HG02798 (cell line): ENCODE data around the gene PARM1.

Experiments
- ATAC-seq: cut with Tn5 transposase; IDR thresholded peaks from one replicate; pipeline ENCODE4 v1.9.1; 2021; ENCODE audit warnings: mild to moderate bottlenecking; ENCODE audit not compliant: unreplicated experiment, poor library complexity

PARM1 gene, protein sequence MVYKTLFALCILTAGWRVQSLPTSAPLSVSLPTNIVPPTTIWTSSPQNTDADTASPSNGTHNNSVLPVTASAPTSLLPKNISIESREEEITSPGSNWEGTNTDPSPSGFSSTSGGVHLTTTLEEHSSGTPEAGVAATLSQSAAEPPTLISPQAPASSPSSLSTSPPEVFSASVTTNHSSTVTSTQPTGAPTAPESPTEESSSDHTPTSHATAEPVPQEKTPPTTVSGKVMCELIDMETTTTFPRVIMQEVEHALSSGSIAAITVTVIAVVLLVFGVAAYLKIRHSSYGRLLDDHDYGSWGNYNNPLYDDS

GRCh38 chr4:74932832-74933561, at the start of gene PARM1:
PARM1 (plus strand) TSS chr4:74933116; CDS start chr4:74933328, 212 bp downstream.
- ATAC-seq, result peak; percentile 86

DNA sequence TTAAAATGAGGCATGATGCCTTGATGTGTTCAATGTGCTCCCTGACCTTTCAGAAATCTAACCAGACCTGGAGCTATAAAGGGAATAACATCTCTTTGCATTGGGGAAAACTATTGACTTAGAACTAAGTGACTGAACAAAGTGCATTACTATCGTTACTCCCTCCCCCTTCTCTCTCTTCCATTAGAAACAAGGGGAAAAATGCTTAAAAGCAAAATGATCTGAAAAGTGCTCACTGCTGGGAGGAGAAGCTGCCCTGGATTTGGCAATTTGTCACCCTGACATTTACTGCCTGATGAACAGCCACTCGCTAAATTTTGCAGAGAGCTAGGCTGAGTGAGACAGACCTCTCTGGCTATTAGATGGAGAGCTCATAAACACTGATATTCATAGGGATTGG, 48.6 kb upstream of the PARM1 start:
- no peak for ATAC-seq

DNA sequence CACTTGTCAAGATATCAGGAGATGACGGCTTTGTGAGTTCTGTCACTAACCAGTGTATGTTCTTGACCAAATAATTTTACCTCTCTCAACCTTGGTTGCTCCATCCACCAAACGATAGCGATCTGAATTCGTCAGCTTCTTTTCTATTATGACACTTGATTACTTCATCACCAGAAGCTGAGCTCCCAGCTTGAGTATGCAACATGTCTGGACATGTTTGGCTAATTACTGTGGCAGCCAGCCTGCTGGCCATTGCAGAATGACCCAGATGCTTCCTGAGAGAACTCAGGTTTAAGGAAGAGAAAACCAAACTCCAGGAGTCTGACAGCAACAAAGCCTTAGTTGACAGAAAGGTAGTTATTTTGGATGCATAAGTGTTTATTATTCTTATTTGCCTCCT, 46.4 kb upstream of the PARM1 start:
- no peak for ATAC-seq

- no peak for ATAC-seq
These were observed 42.6 kb upstream of the PARM1 start for GRCh38 chr4:74890341-74890740.

- no peak for ATAC-seq
These were observed 41.9 kb upstream of the PARM1 start for GRCh38 chr4:74891037-74891436.

- no peak for ATAC-seq
These were observed 39.7 kb upstream of the PARM1 start for GRCh38 chr4:74893171-74893570.

- no peak for ATAC-seq
These were observed 36.3 kb upstream of the PARM1 start for GRCh38 chr4:74896595-74896994.

GRCh38 chr4:74897386-74897785, 35.5 kb upstream of the PARM1 start:
- no peak for ATAC-seq

GRCh38 chr4:74900862-74901261, 32.1 kb upstream of the PARM1 start:
- ATAC-seq, result no peak

DNA sequence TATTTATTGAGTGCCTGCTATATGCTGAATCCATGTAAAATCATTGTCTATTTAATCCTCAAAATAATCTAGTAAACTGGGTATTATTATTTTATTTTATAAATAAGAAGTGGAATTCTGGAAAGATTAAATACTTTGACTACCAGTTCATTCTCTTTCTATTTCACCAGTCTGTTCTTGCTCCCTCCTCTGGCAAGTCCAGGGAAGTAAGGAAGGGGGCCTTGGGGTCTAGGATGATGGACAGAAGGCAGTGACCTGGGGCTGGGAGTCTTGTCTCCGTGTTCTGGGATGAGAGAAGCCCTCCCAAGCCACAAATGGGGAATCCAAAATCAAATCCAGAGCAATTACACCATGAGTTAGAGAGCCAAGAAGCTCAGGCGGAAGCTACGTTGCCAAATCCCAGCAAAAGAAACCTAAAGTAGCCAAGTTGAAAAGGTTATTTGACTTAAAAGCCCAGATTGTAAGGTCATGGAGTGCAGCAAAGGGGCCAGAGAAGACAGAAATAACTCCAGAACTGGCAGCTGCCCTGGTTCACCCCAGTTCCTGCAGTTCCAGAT, 28.3 kb upstream of the PARM1 start:
- ATAC-seq, result no peak

DNA sequence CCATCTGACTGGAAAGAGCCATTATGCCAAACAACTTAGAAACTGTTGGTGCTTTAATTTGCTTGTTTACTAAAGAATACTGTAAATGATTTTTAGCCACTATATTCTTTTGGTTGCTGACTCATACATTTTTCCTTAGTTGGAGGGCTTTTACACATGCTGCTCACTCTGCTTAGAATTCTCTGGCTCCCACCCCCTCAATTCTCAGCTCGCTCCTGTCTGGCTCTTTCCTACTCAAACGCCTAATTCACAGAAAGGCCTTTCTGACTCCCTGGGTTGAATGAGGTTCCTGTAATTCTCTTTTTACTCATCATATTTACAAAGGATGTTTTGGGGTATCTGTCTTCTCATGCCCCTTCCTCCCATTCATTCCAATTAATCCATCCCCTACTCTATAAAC, 26.1 kb upstream of the PARM1 start:
- no peak for ATAC-seq

GRCh38 chr4:74919783-74920182, 13.1 kb upstream of the PARM1 start:
- peak; percentile 54 for ATAC-seq

DNA sequence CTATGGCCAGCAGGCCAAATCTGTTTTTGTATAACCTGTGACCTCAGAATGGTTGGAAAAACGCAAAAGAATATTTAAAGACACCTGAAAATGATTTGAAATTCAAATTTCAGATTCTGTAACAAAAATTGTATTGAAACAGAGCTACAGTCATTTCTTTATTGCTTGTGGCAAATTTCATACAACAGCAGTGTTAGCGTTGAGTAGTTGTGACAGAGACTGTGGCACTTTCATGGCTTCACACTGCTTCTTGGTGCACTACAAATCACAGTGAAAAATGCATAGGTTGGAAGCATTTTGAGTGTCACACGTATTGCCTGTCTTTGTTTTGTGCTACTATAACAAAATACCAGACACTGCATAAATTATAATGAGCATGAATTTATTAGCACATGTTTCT, 12.2 kb upstream of the PARM1 start:
- no peak for ATAC-seq

DNA sequence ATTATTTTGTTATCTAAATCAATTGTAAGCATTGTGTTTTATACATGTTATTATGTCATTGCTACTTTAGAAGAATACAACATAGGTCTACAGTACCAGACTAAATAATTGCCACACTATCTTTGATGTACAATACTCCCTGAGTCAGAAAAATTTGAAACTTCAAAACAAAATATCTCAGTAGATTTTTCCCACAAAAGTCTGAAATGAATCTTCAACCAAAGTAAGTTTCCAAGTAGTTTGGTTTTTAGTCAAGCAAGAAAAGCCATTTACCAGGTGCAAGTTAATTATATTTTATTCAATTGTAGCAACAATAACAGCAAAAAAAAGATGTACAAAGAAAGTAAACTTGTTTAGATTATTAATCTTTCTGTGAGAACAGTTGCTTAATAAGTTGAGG, 11.4 kb upstream of the PARM1 start:
- no peak for ATAC-seq

GRCh38 chr4:74926007-74926406, 6.9 kb upstream of the PARM1 start:
- no peak for ATAC-seq

GRCh38 chr4:74930162-74930561, 2.8 kb upstream of the PARM1 start:
- ATAC-seq, result peak; percentile 29

GRCh38 chr4:74931376-74931775, 1.5 kb upstream of the PARM1 start:
- ATAC-seq, result no peak

- no peak for ATAC-seq
These were observed 906 bp upstream of the PARM1 start for GRCh38 chr4:74932010-74932409.

- no peak for ATAC-seq
These were observed 673 bp downstream of the PARM1 start for GRCh38 chr4:74933562-74934015.

- ATAC-seq, result no peak
These were observed 1.3 kb downstream of the PARM1 start for GRCh38 chr4:74934016-74934831.

GRCh38 chr4:74934888-74935287, 2.0 kb downstream of the PARM1 start:
- no peak for ATAC-seq
